GM20000 (cell line): Measurements from ENCODE around the gene PTGFRN.

Experiments
- DNase-seq: peaks from one replicate; pipeline ENCODE4 v3.0.0; 2012; ENCODE audit warnings: low spot score
- TF ChIP-seq, protein P1 (sequence below): IDR thresholded peaks from 2 replicates; pipeline ENCODE4 v1.5.1; 2012; ENCODE audit warnings: mild to moderate bottlenecking, control low read depth; ENCODE audit errors: extremely low read depth, missing control alignments

Gene PTGFRN

DNA sequence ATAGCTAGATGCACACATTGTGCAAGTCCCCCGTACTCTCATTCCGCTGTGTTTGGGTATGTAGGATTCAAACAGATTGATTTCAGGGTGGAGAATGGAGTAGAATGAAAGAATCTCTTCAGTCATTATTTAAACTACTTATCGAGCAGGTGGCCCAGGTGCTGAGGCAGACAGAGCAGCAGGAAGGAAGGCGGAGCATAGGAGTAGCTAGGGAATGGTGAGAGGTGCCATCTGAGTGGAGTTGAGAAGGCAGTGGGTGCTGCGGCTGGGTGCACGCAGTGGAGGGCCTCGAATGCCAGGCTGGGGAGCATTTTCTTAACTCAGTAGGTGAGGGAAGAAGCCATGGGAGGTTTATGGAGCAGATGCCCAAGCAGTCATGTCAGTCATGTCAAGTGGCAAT is 46.7 kb downstream of the PTGFRN start:
- TF ChIP-seq, protein P1, sequence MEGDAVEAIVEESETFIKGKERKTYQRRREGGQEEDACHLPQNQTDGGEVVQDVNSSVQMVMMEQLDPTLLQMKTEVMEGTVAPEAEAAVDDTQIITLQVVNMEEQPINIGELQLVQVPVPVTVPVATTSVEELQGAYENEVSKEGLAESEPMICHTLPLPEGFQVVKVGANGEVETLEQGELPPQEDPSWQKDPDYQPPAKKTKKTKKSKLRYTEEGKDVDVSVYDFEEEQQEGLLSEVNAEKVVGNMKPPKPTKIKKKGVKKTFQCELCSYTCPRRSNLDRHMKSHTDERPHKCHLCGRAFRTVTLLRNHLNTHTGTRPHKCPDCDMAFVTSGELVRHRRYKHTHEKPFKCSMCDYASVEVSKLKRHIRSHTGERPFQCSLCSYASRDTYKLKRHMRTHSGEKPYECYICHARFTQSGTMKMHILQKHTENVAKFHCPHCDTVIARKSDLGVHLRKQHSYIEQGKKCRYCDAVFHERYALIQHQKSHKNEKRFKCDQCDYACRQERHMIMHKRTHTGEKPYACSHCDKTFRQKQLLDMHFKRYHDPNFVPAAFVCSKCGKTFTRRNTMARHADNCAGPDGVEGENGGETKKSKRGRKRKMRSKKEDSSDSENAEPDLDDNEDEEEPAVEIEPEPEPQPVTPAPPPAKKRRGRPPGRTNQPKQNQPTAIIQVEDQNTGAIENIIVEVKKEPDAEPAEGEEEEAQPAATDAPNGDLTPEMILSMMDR: no peak
- no peak for DNase-seq

DNA sequence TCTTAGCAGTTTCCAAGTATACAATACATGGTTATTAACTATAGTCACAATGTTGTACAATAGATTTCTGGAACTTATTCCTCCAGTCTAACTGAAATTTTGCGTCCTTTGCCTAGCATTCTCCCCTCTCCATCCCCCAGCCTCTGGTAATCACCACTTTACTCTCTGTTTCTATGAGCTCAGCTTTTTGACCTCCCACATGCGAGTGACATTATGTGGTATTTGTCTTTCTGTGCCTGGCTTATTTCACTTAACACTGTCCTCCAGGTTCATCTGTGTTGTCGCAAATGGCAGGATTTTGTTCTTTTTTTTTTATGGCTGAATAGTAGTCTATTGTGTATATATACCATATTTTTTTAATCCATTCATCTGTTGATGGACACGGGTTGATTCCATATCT is 47.9 kb downstream of the PTGFRN start:
- TF ChIP-seq, protein P1: no peak
- DNase-seq: no peak

DNA sequence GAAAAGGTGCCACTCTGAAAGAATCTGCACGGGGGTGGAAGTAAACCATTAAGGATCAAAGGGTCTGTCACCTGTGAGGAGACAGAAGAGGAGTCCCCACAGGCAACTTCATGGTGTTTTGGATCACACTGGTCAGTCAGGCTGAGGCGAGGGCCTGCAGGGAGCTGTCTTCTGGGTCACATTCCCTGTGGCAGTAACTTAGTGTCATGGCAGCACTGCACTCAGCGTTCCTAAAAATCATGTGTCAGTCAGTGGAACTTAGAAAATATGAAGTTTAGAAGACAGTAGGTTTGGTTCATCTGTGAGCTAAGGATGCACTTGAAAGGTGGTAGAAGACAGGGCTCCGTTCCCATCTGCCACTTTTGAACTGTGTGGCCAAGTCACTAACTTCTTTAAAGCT is 48.4 kb downstream of the PTGFRN start:
- TF ChIP-seq, protein P1: no peak
- no peak for DNase-seq

DNA sequence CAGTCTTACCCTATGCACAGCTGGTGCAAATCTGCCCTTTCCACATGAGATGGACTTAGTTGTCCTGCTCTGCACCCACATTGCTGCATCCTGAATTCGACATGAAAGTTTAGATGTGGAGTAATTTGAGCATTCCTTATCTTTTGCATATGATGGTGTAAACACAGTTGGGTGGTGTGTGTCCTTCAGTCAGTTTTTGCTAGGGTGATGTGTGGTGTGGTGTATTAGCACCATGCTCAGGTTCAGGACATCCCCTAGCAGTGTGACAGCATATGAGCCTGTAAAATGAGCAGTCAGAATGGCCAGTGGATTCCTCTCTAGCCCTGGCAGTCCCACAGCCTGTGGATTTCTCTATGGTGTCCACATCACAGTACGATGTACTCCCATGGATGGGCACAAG is 49.3 kb downstream of the PTGFRN start:
- TF ChIP-seq, protein P1: no peak
- no peak for DNase-seq

DNA sequence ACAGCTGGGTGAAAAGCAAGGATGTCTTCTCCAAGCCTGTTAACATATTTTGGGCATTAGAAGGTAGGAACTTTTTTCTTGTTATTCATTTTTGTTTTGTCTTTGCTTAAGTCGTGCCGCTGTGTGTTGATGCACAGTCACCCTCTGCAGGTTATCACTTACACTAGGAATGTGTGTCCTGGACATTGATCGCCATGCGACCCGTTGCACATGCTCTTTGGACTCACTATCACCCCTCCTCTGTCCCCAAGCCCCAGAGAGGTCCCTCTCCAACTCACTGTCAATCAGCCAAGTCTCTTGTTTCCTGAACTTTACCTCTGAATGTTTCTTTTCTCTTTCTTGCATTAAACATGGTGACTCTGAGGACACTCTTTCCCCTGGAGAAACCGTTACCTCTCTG is 51.9 kb downstream of the PTGFRN start:
- no peak for DNase-seq
- TF ChIP-seq, protein P1: no peak

DNA sequence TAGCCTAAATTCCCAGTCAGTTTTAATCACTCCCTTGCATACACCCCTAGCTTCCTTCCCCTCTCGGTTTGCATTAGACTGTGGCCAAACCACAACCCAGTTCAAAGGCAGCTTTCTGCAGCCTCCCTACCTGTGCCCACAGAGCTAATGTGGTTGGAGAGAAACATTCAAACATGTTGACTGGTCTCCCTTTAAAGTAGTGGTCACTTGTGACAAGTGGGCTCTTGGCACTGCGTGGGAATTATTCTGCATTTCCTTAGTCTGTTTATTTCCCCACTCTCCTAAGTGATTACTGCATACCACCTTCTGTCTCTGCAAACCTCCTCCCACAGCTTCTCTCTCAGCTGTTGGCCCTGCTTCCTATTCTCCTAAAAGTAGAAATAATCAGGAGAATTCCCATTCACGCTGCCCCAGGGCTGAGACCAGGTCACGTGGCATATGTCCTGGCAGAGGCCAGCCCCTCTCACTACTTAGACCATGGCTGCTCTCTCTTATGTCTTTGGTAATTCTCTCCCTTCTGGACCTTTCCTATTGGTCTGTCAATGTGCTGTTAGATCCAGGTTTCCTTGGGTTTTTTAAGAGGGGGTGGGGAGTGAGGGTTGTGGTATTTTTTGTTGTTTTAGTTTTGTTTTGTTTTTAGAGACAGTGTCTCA is 53.4 kb downstream of the PTGFRN start:
- no peak for DNase-seq

DNA sequence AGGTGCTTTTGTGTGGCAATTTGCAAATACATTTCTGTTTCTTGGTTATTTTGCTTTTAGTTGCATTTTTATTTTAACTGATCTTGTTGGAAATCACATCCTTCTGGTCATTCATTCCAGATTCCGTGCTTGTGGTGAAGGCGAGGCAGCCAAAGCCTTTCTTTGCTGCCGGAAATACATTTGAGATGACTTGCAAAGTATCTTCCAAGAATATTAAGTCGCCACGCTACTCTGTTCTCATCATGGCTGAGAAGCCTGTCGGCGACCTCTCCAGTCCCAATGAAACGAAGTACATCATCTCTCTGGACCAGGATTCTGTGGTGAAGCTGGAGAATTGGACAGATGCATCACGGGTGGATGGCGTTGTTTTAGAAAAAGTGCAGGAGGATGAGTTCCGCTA is 57.1 kb downstream of the PTGFRN start:
- TF ChIP-seq, protein P1: no peak
- DNase-seq: no peak

More for the DNA sequence above, 53.4 kb downstream of the PTGFRN start:
- TF ChIP-seq, protein P1: no peak
